Activated CD4-positive, alpha-beta T cell treated with anti-CD3 and anti-CD28 coated beads, Interleukin-2, Interleukin-6, amounts not matched to agents 100 ng/mL and 50 ng/mL, durations not matched to agents 16 hours and 8 hours (primary cell): ENCODE results near the gene TMEM169.
A peak's percentile ranks its signal among the peaks of the same experiment; 100 is the strongest.
"Not testable (repeated sequence)": the region's sequence is repeated elsewhere in the genome, so short reads cannot be mapped to it uniquely, and the experiment has no call there.

Experiments
- DNase-seq: peaks from one replicate; pipeline ENCODE4 v3.0.0-alpha.2; 2020

TMEM169 gene

GRCh38 chr2:216072473-216072872, 9.2 kb upstream of the TMEM169 start:
- DNase-seq = no peak

- no peak for DNase-seq
Measured at GRCh38 chr2:216073773-216074172, 7.9 kb upstream of the TMEM169 start.

- DNase-seq = no peak
Measured at GRCh38 chr2:216074380-216074779, 7.3 kb upstream of the TMEM169 start.

- DNase-seq = no peak
Measured at GRCh38 chr2:216074794-216075193, 6.9 kb upstream of the TMEM169 start.

- DNase-seq = no peak
Measured at GRCh38 chr2:216075510-216076485, 5.9 kb upstream of the TMEM169 start.

GRCh38 chr2:216078776-216079175, 2.9 kb upstream of the TMEM169 start:
- no peak for DNase-seq

GRCh38 chr2:216080048-216080447, 1.7 kb upstream of the TMEM169 start:
- not testable (repeated sequence) for DNase-seq

GRCh38 chr2:216081012-216081411, 707 bp upstream of the TMEM169 start:
- no peak for DNase-seq

GRCh38 chr2:216082117-216082711, 495 bp downstream of the TMEM169 start:
- peak; percentile 20 for DNase-seq

- no peak for DNase-seq
Measured at GRCh38 chr2:216082805-216083204, 1.1 kb downstream of the TMEM169 start.

GRCh38 chr2:216083464-216084281, 2.0 kb downstream of the TMEM169 start:
- DNase-seq = no peak

- DNase-seq = peak; percentile 34
Measured at GRCh38 chr2:216084547-216084946, 2.8 kb downstream of the TMEM169 start.

- no peak for DNase-seq
Measured at GRCh38 chr2:216086207-216086893, 4.6 kb downstream of the TMEM169 start.

- DNase-seq = peak; percentile 11
Measured at GRCh38 chr2:216090369-216090786, 8.7 kb downstream of the TMEM169 start.

GRCh38 chr2:216092646-216093045, 10.9 kb downstream of the TMEM169 start:
- DNase-seq = no peak

GRCh38 chr2:216094701-216095100, 13.0 kb downstream of the TMEM169 start:
- no peak for DNase-seq

- DNase-seq = no peak
Measured at GRCh38 chr2:216098421-216099334, 17.0 kb downstream of the TMEM169 start.

GRCh38 chr2:216101109-216101508, 19.4 kb downstream of the TMEM169 start:
- DNase-seq = no peak

- no peak for DNase-seq
Measured at GRCh38 chr2:216103213-216103612, 21.5 kb downstream of the TMEM169 start.

GRCh38 chr2:216104691-216105090, 23.0 kb downstream of the TMEM169 start:
- DNase-seq = no peak

GRCh38 chr2:216107320-216107719, 25.6 kb downstream of the TMEM169 start:
- DNase-seq = no peak

GRCh38 chr2:216107760-216108159, 26.0 kb downstream of the TMEM169 start:
- DNase-seq = no peak
